Stimulated activated CD8-positive, alpha-beta memory T cell treated with anti-CD3 and anti-CD28 coated beads, Interleukin-4, amount 100 ng/mL, for 1 hour (primary cell): ENCODE data around the gene GTPBP6.
"Not testable (repeated sequence)": the region's sequence is repeated elsewhere in the genome, so short reads cannot be mapped to it uniquely, and the experiment has no call there.

ENCODE experiments used
- DNase-seq, 2 donors: peaks; one replicate each; pipeline ENCODE4 v3.0.0-alpha.2; 2020; ENCODE audit warnings: low read depth in 2 of 2, low spot score in 1 of 2

The GTPBP6 gene

DNA sequence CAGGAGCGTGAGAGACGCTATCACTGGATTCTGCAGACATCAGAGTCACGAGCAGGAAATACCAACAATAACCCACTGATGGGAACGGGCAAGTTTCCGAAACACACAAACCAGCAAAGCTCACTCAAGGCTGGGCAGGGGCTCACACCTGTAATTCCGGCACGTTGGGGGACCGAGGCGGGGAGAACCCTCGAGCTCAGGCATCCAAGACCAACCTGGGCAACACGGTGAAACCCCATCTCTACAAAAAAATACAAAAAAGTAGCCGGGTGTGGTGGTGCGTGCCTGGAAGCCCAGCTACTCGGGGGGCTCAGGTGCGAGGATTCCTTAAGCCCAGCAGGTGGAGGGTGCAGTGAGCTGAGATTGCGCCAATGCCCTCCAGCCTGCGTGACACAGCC is 17.2 kb upstream of the GTPBP6 start:
- no peak for DNase-seq

DNA sequence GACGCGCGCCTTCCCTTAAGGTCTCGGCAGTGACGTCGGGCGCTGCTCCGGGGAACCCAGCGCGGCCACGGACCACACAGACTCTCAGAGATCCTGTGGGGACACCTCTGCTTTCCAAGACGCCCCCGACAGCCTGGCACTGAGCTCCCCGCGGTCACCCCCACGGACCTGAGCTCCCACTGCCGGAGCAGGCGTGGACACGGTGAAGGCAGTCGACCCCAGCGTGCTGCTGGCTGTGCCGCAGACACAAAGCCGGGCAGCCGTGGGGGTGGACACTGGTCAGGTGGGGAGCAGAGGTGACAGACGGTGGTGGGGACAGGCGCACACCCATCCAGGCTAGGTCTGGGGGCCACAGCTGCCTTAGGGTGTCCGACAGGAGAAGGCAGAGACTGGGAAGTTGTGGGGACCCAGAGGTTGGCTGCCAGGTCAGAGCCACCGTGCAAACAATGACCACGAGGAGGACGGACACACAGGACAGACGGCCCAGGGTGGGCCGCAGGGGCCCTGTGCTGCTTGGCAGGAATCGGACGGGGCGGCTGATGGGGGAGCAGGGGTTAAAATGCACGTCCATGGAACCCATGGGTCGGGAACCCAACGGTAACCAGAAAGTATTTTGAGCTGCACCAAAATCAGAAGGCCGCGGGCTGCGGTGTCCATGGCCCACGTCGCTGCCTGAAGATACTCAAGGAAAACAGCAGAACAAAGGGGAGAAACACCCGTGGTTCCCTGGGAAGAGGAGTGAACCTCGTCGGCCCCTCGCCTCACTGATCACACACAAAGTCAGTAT is 16.6 kb upstream of the GTPBP6 start:
- DNase-seq = no peak

DNA sequence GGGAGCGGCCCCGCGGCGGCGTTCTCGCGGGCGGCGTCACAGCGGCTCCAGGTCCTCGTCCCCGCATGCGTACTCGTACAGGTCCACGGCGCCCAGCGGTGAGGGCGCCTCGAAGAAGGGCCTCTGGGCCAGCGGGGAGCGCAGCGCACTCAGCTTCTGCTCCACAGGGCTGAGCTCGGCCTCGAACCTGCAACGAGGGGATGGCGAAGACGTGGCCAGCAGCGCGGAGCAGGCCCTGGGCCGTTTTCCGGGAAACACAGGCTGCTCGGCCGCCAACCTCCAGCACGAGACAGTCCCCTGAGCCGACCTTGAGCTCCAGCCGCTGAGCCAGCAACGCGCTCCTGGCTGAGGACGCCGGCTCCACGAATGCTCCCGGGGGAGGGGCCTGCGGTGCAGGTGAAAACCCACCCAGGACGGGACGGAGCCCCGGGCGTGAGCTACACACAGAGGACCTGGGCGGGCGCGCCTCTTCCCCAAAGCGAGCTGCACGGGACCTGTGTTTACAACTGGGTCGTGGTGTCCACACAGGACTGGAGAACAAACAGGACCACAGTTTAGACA is 15.8 kb upstream of the GTPBP6 start:
- DNase-seq = no peak

GRCh38 chrX:333611-334311 is 15.2 kb upstream of the GTPBP6 start:
- DNase-seq = no peak

DNA sequence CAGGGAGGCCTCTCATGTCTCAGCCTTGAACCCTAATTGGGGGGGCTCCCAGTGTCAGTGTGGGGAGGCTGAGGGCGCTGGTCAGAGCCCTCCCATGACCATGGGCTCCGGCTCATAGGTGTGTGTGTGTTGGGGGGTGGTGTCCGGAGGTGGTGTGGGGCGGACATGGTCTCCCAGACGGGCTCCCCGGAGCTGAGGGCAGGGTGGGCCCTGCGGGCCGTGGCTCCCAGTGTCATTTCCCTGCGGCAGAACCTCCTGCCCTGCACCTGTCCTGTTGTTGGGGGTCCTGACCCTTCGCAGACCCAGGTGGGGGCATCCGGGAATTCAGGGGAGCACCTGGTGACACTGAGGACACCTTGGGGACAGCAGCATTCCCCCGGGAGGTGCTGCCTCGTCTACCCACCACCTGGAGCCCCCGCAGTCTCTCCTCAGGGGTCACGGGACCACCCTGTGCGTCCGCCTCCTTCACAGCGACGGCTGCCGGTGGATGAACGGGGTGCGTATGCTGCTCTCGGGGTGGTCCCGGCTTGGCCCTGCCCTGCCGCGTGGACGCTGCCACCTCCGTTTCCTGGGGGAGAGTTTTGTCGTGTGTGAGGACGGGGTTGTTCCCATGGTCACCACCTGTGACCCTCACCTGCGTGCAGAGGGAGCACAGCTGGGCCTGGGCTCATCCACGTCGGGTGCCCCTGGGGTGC is 14.5 kb upstream of the GTPBP6 start:
- DNase-seq = no peak

DNA sequence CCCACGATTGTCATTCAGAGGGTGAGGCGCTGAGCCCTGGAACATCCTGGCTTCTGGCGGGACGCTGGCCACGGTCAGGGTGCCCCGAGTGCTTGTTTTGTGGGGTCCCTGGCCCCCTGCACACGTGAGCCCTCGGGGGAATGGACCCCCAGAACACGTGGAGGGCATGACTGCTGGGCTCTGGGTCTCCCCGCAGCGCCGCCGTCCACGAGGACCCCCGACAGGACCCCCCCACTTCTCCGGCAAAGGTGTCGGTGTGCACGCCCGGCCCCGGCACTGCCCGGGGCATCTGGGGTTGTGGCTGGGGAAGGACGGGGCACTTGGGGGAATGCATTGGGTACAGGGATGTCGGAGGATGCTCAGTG is 13.9 kb upstream of the GTPBP6 start:
- no peak for DNase-seq

DNA sequence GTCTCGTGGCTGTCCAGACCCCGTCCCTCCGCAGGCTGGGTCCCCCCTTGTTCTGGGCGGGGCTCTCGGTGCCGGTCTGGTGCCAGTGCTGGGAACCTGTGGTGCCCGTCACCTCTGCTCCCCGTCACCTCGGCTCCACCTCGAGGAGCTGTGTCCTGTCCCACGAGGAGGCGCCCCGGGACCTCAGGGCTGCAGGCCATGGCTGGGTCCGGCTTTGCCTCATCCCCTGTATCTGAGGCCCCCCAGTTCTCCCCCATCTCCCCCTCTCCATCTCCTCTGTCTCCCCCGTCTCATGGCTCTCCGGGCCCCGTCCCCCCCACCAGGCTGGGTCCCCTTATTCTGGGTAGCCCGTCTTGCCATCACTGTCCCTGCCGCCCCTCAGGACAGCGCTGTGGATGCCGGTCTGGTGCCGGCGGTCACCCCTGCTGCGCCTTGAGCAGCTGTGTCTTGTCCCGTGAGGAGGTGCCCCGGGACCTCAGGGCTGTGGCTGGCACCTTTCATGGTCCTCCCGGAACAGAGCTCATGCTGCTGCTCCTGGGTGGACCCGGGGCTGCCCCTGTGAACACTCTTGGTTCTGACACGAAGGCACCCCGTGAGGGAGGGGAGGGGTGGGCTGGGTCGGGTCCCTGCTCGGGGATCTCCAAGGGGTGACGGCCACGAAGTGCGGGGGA is 13.4 kb upstream of the GTPBP6 start:
- DNase-seq = no peak

DNA sequence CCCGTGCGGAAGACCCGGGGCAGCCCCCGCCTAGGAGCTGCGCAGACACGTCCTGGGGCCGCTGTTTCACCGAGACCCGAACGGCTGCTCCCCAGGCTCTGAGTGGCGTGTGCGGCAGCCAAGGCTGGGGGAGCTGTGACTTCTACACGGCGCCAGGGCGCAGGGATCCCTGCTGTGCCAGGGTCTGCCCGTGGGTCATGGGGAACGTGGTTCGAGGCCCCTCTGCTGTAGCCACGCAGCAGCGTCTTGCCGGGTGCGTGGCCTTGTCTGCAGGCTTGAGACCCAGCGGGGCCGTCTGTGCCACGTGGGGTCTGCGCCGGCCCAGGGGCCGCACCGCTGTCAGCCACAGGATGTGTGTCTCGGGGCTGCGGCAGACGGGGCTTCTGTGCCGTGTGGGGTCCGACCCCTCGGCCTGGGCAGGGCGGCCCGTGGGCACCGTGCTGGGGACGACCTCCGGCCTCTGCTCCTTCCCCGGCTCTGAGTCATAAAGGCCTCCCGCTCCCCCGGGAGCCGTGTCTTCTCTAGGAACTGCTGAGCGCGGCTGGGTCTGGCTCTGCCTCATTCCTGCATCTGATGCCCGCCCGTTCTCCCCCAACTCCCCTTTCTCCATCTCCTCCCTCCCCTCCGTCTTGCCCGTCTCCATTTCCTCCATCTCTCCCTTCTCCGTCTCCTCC is 12.7 kb upstream of the GTPBP6 start:
- DNase-seq = no peak

DNA sequence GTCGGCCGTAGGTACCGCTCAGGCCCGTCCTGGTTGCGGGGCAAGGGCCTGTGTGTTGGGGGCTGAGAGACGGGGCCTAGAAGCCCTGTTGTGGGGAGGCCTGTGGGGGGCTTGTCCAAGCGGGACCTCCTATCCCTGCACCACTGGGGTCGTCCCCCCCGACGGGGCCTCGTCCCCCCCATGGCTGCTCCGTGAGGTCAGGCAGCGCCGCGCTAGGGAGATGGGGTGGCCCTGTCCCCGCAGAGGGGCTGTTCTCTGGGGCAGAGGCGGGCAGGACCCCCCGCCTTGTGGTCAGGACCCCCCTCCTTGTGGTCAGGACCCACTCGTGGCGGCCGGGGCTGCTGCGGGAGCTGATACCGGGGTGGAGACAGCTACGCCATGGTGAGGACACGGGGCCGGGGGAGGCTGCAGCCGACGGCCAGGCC is 12.1 kb upstream of the GTPBP6 start:
- DNase-seq = no peak

GRCh38 chrX:330141-330725 is 11.6 kb upstream of the GTPBP6 start:
- DNase-seq = not testable (repeated sequence)

GRCh38 chrX:329291-329910 is 10.8 kb upstream of the GTPBP6 start:
- DNase-seq = no peak

- no peak for DNase-seq
Observed at GRCh38 chrX:327660-328126, 9.1 kb upstream of the GTPBP6 start.

- DNase-seq = not testable (repeated sequence)
Observed at GRCh38 chrX:324664-325063, 6.1 kb upstream of the GTPBP6 start.

GRCh38 chrX:323721-324628 is 5.4 kb upstream of the GTPBP6 start:
- DNase-seq = no peak

DNA sequence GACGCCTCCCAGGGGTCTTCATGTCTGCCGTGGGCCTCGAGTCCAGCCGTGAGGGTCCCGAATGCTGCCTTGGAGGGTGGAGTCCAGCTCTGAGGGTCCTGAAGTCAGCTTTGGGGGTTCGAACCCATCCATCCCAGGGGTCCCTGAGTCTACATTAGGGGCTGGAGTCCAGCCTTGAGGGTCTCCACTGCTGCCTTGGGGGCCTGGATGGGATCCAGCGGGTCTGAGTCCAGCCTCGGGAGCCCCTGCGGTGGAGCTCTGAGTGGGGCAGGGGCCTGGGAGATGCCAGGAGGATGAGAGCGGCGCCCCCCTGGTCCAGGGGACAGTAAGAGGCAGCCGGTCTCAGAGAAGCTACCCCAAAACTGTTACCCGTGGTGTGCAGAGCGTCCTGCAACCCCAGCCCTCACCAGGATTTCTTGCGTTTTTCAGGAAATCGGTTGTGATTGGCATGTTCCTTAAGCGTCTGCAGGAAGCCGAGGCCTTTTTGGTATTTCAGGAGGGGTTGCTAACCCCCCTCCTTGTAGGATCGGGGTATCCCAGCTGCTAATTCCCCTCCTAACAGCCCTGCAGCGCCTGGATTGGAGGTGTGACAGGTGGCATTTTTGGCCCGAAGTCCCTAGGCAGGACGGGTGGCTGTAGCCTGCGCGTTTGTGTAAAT is 1.7 kb upstream of the GTPBP6 start:
- DNase-seq = no peak

GRCh38 chrX:319579-320125 is 1.1 kb upstream of the GTPBP6 start:
- no peak for DNase-seq

DNA sequence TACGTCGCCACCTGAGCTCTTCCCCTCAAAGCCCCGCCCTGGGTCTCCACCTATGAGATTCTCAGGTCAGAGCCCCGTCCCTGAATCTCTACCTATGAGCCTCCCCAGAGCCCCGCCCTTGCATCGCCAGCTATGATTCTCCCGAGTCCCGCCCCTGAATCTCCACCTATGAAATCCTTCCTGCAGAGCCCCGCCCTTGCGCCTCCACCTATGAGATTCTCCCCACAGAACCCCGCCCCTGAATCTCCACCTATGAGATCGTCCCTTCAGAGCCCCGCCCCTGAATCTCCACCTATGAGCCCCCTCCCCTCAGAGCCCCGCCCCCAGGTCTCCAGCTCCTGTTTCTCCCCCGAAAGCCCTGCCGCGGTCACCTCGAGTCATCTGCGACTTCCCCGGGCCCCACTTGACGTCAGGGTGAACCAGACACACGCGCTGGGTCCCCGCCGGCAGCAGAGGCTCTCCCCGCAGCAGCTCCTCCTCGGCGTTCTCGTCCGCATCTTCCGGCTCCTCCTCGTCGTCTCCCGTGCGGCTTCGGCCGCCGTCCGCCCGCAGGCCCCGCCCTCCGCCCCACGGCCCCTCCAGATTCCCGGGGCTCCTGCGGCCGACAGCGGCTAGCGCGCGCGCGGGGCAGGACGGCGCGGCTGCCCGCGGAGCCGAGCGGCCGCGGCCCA is 393 bp downstream of the GTPBP6 start:
- peak; percentile 91 to 93 for DNase-seq
